ENCODE results near the gene PHF8. TPM values are rescaled to one million over a fixed set of nuclear protein-coding genes. Genes with fewer than 3 reads are reported as not detected.

Gene PHF8
- 10 to 100 TPM; 13.6 to 65.2 (median 37.6) TPM for total RNA-seq
- polyA plus RNA-seq = 1 to 10 TPM; 3.4 to 6.0 (median 4.9) TPM
- long read RNA-seq, donor 1 = 0 reads
- long read RNA-seq, donor 2 = 0 reads
- long read RNA-seq, donor 3 = 0 reads
- long read RNA-seq, donor 4 = 0 reads
- long read RNA-seq, donor 5 = 0 reads
- long read RNA-seq, donor 6 = 0 reads
- long read RNA-seq, donor 7 = 0 reads
- long read RNA-seq, donor 8 = 0 reads
- long read RNA-seq, donor 9 = 0 reads
- long read RNA-seq, donor 10 = 0 reads

DNA sequence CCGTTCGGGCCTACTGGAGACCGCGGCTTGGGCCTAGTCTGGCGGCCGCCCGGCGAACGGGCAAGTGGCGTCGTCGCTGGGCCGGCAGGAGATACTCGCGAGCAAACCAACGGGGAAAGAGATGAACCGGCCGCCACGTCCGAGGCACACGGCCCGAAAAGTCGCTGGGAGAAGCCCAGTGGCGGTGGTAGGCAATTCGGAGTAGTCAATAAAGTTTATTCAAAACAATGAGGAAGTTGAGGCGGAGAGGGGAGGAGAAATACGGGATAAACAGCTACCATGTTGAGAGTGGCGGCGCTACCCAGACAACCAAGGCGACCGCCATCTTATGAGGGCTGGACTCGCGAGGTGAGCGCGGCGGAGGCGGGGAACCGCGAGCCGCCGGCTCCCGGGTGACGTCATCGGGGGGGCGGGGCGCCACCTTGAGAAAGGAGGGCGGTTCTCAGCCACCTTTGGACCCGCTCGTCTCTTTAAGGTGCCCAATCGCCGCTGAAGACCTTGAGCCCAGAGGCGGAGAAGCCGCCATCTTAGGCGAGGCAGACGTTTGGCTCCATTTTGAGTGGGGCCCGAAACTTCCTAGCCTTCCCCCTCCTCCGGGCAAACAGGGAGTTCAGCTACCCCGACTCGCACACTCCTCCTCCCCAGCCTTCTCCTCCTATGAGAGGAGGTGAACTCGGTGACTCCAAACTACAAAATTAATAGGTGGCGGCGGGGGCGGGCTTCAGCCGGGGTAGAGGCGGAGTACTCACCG, at the start of gene PHF8:
TSS of gene PHF8 (minus strand) at position 348 of the 751 bp plus-strand sequence. CDS start 1,745 bp downstream, outside the sequence.
- Histone ChIP-seq H3K27ac (peak within 1 kb of the TSS; percentile 91 to 95 (median 93)), H3K4me3 (peak within 1 kb of the TSS; percentile 56 to 72 (median 67)), H3K36me3 (peaks cover 0 to 25% (median 23%) of the 10 kb centered on the region in 4 donors), H3K9me3 (no peaks in the 10 kb centered on the region), H3K4me1 (peaks cover 0 to 20% (median 5%) of the 10 kb centered on the region in 4 donors), H3K27me3 (no peaks in the 10 kb centered on the region)
- 1 to 58% (median 12%) methylated on average over 19 to 66 of the region's 66 CpGs for WGBS, 5 donors
- TF ChIP-seq POLR2AphosphoS5 (IDR thresholded peaks at IDR 0.05) = peak; percentile 2 to 76 (median 66)
- TF ChIP-seq, protein P1, sequence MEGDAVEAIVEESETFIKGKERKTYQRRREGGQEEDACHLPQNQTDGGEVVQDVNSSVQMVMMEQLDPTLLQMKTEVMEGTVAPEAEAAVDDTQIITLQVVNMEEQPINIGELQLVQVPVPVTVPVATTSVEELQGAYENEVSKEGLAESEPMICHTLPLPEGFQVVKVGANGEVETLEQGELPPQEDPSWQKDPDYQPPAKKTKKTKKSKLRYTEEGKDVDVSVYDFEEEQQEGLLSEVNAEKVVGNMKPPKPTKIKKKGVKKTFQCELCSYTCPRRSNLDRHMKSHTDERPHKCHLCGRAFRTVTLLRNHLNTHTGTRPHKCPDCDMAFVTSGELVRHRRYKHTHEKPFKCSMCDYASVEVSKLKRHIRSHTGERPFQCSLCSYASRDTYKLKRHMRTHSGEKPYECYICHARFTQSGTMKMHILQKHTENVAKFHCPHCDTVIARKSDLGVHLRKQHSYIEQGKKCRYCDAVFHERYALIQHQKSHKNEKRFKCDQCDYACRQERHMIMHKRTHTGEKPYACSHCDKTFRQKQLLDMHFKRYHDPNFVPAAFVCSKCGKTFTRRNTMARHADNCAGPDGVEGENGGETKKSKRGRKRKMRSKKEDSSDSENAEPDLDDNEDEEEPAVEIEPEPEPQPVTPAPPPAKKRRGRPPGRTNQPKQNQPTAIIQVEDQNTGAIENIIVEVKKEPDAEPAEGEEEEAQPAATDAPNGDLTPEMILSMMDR (IDR thresholded peaks at IDR 0.05) = no peak
- peak; percentile 96 to 98 for DNase-seq
- intact Hi-C loops (cut with DNase I; ENCODE audit: low total_unique reads) = no loop called here

DNA sequence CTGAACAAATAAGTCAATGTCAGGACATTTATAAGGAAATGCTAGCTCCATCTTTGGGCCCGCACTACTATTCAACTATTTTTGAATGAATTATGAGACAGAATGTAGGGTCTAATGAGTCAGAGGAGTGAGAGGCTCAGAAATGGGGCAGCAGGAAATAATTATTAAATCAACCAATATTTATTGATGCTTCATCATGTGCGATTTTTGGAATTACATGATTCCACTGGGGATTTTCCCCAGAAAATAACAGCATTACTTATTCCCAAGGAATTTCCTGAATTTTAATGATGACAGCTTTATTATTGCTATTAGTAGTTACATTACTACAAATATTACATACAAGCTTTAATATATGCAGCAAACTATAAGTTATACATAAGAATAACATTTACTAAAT, 49.3 kb upstream of the PHF8 start:
- Histone ChIP-seq H3K36me3 (peaks cover 0 to 14% (median 13%) of the 10 kb centered on the region in 4 donors), H3K4me1 (no peaks in the 10 kb centered on the region), H3K27ac (no peak overlapping the region), H3K9me3 (no peaks in the 10 kb centered on the region), H3K4me3 (no peak overlapping the region), H3K27me3 (no peaks in the 10 kb centered on the region)
- TF ChIP-seq POLR2A (IDR thresholded peaks at IDR 0.05) (no peak), EP300 (IDR thresholded peaks at IDR 0.05) (no peak), POLR2AphosphoS5 (IDR thresholded peaks at IDR 0.05) (no peak)
- TF ChIP-seq, protein P1 (IDR thresholded peaks at IDR 0.05) = no peak
- no peak for DNase-seq
- intact Hi-C loops (cut with DNase I; ENCODE audit: low total_unique reads) = no loop called here
- WGBS, 5 donors = 66 to 82% (median 78%) methylated on average over 2 of the region's 2 CpGs

DNA sequence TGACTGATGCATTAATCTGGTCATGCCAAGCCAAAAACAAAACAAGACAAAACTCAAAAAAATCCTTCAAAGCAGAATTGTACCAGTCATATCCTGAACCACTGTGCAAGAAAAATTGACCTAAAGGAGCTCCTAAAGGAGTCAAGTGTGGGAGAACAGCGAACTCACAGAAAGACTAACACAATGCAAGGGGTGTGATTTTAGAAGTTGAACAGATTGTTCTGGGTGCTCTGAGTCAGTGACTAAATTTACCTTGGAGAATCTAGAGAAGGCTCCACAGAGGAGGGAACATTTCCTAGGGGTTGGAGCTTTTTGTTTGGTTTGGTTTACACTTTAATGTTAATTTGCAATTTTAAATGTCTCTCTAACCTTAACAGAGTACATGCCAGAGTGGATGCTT, 48.9 kb upstream of the PHF8 start:
- TF ChIP-seq POLR2A (IDR thresholded peaks at IDR 0.05) (no peak), POLR2AphosphoS5 (IDR thresholded peaks at IDR 0.05) (no peak), EP300 (IDR thresholded peaks at IDR 0.05) (no peak)
- TF ChIP-seq, protein P1 (IDR thresholded peaks at IDR 0.05) = no peak
- no peak for DNase-seq
- 59 to 71% (median 69%) methylated on average over 1 of the region's 1 CpG for WGBS, 5 donors
- Histone ChIP-seq H3K36me3 (peaks cover 0 to 14% (median 13%) of the 10 kb centered on the region in 4 donors), H3K27ac (no peak overlapping the region), H3K27me3 (no peaks in the 10 kb centered on the region), H3K9me3 (no peaks in the 10 kb centered on the region), H3K4me1 (no peaks in the 10 kb centered on the region), H3K4me3 (no peak overlapping the region)
- intact Hi-C loops (cut with DNase I; ENCODE audit: low total_unique reads) = no loop called here

DNA sequence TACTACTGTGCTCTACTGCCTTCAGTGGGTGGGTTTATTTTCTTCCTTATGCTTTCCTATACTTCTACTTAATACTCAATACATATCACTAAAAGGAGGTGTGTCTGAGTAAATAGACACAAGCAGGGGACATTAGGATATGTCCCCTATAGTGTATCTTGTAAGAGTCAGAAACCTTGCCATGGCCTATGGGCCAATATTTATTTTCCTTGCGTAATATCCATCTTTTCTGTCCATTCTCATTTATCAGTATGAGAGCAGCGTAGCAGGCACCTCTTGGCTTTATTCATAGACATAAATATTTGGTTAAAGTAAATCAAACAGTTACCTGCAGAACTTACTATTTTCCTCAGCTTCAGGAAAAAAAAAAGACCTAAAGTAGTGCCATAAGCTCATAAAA, 46.6 kb upstream of the PHF8 start:
- 43 to 78% (median 65%) methylated on average over 2 of the region's 2 CpGs for WGBS, 5 donors
- DNase-seq = no peak
- Histone ChIP-seq H3K27me3 (no peaks in the 10 kb centered on the region), H3K36me3 (peaks cover 0 to 18% (median 14%) of the 10 kb centered on the region in 4 donors), H3K9me3 (no peaks in the 10 kb centered on the region), H3K4me1 (no peaks in the 10 kb centered on the region), H3K27ac (no peak overlapping the region), H3K4me3 (no peak overlapping the region)
- TF ChIP-seq EP300 (IDR thresholded peaks at IDR 0.05) (no peak), POLR2A (IDR thresholded peaks at IDR 0.05) (no peak), POLR2AphosphoS5 (IDR thresholded peaks at IDR 0.05) (no peak)
- TF ChIP-seq, protein P1 (IDR thresholded peaks at IDR 0.05) = no peak
- intact Hi-C loops (cut with DNase I; ENCODE audit: low total_unique reads) = no loop called here

Measured in stomach (tissue), 19 donors.